HG02852 (cell line): Measurements from ENCODE around the gene ZNF786.
"Not testable (repeated sequence)": the region's sequence is repeated elsewhere in the genome, so short reads cannot be mapped to it uniquely, and the experiment has no call there.

ENCODE experiments used
- ATAC-seq: cut with Tn5 transposase; IDR thresholded peaks from one replicate; pipeline ENCODE4 v1.9.1; 2021; ENCODE audit warnings: mild to moderate bottlenecking, moderate library complexity; ENCODE audit not compliant: unreplicated experiment

ZNF786 gene, protein sequence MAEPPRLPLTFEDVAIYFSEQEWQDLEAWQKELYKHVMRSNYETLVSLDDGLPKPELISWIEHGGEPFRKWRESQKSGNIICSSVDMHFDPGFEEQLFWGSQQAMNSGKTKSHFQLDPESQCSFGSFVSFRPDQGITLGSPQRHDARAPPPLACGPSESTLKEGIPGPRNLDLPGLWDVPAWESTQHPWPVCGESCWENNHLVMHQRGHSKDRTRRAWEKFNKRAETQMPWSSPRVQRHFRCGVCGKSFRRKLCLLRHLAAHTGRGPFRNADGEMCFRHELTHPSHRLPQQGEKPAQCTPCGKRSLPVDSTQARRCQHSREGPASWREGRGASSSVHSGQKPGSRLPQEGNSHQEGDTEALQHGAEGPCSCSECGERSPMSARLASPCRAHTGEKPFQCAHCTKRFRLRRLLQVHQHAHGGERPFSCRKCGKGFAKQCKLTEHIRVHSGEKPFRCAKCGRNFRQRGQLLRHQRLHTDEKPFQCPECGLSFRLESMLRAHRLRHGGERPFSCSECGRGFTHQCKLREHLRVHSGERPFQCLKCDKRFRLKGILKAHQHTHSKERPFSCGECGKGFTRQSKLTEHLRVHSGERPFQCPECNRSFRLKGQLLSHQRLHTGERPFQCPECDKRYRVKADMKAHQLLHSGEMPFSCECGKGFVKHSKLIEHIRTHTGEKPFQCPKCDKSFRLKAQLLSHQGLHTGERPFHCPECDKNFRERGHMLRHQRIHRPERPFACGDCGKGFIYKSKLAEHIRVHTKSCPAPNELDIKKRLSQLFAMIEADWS

DNA sequence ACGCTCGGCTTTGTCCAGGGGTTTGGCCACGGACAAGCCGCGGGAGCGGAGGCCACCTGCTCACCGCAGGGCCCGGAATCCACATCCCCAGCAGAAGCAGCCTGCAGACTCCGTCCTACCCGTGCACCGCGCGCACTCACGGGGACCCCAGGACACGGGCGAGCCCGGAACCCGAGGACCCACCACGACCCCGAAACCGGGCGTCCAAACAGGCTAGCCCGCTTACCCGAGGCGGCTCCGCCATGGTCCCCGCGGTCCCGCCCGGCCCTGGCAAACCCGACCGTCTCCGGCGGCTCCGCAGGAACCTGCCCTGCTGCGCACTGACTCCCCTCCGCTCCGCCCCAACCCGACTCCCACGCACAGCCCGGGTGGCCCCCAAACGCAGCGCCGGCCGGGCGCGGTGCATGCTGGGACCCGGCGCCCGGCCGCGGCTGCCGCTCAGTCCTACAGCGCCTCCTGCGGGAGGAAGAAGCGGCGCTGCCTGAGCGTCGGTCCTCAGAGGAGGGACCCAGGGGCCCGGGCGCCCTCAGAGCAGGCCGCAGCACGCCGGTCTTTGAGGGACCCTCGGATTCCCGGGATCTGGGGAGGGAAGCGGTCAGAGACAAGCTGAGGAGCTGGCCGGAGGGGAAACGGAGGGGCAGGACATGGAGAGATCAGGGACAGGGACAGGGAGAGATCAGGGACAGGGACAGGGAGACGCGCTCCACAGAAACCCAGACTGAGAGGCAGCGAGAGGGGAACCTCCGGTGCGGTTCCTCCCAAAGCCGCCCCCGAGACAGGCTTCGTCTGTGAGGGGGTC lies at the start of gene ZNF786:
TSS of gene ZNF786 (minus strand) at position 322 of the 799 bp plus-strand sequence. CDS start at position 244, 78 bp downstream.
- ATAC-seq = peak; percentile 76

DNA sequence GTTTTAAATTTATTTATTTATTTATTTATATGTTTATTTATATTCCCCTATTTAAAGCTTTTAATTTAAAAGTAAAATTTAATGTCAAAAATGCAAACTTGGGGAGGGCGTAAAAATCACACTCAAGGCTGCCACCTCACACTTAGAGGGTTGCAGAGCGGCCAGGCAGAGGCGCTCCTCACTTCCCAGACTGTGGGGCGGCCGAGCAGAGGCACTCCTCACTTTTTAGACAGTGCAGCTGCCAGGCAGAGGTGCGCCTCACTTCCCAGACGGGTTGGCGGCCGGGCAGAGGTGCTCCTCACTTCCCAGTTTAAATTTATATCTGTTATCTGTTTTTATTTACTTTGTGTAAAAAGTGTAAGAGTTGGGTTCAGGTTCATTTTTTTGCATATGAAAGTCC lies 45.6 kb upstream of the ZNF786 start:
- ATAC-seq = no peak

DNA sequence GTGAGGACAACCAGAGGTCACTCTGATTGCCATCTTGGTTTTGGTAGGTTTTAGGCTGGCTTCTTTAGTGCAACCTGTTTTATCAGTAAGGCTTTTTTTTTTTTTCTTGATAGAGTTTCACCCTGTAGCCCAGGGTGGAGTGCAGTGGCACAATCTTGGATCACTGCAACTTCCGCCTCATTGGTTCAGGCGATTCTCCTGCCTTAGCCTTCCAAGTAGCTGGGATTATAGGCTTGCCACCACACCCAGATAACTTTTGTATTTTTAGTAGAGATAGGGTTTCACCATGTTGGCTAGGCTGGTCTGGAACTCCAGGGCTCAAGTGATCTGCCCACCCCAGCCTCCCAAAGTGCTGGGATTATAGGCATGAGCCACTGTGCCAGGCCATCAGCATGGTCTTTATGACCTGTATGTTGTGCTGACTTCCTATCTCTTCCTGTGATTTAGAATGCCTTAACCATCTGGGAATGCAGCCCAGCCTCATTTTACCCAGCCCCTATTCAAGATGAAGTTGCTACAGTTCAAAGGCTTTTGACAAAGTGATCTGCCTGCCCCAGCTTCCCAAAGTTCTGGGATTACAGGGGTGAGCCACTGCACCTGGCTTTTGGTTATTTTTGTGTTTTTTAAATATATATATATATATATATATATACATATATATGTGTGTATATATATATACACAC lies 42.7 kb upstream of the ZNF786 start:
- ATAC-seq = no peak

DNA sequence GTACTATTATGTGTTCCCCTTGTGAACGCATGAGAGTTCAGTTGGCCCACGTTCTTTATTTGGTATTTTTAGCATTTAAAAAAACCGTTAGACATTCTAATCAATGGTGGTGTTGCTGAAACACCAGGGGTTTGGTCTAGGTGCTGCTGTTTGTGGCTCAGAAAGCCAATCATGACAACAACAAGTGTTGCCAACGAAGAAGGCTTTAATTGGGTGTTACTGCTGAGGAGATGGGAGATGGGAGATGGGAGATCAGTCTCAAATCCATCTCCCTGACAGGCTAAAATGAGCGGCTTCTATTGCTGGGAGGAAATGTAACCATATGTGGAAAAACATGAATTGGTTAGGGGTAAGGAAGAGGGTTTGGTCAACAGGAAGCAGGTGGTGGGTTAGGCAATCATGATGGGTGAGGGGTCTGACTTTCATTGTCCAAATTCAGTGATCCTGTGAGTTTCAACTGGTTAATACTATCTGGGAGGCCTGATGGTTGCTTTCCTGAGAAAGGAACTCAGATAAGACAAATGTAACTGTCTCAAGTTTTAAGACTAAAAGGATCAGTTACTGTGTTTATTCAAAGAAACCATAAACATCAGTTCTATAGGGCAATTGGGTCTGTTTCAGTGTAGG lies 40.2 kb upstream of the ZNF786 start:
- no peak for ATAC-seq

GRCh38 chr7:149126662-149127266 lies 36.2 kb upstream of the ZNF786 start:
- ATAC-seq = peak; percentile 42

DNA sequence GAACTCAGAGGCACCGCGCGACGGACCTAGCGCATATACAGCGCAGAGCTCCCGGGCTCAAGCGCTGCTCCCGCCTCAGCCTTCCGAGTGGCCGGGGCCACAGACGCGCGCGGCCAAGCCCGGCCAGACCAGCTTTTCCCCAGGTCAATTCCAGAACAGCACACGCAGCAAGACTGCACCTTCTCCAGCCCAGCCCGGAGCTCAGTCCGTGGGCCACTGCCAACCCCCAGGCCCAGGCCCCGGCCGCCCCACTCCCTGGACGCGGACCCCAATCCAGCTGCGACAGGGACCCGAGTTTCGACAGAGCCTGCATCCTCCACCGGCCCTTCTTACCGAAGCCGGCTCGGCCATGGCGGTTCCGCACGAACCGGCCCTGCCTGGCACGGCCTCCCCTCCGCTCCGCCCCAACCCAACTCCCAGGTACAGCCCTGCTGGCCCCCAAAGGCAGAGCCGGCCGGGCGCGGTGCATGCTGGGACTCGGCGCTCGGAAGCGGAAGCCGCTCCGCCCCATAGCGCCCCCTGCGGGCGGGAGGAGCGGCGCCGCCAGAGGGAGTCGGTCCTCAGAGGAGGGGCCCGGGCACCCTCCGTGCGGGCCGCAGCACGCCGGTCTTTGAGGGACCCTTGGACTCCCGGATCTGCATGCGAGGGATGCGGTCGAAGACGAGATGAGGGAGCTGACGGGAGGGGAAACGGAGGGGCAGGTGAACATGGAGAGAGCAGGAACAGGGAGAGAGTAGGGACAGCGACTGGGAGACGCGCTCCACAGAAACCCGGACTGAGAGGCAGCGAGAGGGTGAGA lies 35.5 kb upstream of the ZNF786 start, which contains the start of gene ZNF425:
TSS of gene ZNF425 (minus strand) at position 462 of the 799 bp plus-strand sequence. CDS start at position 351, 111 bp downstream.
- ATAC-seq = peak; percentile 76

DNA sequence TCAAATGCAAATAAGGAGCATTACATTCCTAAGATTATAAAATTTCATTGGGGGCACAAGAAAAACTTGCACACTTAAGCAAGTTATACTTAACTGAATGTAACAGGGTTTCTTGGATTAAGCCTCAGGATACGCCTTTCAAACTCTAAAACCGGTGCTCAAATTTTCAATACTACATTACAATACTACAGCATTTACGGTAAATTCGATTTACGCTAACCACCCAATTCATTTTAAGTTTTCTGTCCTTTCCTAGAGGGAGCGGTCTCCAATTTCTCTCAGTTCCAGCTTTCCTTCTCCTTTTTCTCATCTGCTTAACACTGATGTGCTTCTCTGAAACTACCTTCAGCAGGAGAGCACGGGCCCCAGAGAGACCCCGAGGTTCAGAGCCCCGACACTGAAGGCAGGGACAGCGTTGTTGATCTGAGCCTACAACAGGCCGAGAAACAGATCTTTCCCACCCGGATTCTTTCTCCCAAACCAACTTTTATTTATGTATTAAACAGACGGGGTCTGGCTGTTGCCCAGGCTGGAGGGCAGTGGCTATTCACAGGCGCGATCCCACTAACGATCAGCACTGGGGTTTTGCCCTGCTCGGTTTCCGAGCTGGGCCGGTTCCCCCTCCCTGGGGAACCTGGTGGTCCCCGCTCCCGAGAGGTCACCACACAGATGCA lies 34.8 kb upstream of the ZNF786 start:
- ATAC-seq = no peak

- no peak for ATAC-seq
Observed at GRCh38 chr7:149109969-149110368, 19.5 kb upstream of the ZNF786 start.

DNA sequence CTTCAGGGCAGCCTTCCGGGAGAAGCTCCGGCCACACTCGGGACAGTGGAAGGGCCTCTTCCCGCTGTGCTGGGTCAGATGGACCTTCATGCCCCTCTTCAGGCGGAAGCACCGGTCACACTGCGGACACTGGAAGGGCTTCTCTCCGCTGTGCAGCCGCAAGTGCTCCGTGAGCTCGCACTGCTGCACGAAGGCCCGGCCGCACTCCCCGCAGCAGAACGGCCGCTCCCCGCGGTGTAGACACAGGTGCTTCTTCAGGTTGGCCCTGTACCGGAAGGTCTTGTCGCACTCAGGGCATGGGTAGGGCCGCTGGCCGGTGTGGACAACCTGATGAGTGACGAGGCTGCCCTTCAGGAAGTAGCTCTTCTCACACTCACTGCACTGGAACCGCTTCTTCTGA lies 14.2 kb upstream of the ZNF786 start:
- ATAC-seq = no peak

DNA sequence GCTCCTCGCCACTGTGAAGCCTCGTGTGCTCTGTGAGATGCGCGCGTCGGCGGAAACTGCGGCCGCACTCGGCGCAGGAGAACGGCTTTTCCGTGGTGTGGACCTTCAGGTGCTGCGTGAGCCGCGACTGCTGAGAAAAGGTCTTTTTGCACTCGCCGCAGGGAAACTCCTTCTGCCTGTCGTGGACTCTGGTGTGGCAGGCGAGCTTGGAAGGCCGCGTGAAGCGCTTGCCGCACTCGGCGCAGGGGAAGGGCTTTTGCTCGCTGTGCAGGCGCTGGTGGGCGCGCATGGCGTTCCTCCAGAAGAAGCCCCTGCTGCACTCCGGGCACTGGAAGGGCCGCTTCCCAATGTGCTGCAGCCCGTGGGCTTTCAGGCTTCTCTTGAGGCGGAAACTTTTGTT lies 13.7 kb upstream of the ZNF786 start:
- ATAC-seq = no peak

DNA sequence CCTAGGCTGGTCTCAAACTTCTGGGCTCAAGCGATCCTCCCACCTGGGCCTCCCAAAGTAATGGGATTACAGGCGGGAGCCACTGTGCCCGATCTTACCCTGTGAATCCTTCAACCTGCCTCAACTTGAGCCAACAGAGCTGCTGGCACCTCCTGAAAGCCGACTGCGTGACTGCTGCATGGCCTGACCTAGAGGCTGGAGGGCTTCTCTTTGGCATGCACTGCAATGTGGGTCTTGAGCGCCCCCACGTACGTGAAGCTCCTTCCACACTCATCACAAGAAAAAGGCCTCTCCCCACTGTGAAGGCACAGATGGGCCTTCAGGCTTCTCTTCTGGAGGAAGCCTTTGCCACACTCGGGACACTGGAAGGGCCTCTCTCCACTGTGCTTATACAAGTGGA lies 12.9 kb upstream of the ZNF786 start:
- ATAC-seq = no peak

DNA sequence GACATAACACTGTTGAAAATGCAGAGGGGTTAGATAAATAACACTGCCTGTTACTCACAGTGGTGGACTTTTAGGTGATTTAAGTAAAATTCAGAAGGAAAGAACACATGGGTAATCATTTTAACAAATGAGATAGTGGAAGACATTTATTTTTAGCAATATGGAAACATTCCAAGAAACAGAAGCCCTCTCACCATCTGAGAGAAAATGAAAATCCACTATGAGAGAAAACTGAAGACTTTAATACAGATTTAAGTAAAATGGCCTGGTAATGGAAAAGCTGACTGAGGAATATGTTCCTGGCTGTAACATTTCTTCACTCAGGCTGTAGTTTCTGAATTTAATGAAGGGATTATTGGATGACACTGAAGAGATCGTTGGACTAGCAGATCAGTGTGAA lies 12.1 kb upstream of the ZNF786 start:
- no peak for ATAC-seq

- ATAC-seq = no peak
Observed at GRCh38 chr7:149100821-149101220, 10.3 kb upstream of the ZNF786 start.

DNA sequence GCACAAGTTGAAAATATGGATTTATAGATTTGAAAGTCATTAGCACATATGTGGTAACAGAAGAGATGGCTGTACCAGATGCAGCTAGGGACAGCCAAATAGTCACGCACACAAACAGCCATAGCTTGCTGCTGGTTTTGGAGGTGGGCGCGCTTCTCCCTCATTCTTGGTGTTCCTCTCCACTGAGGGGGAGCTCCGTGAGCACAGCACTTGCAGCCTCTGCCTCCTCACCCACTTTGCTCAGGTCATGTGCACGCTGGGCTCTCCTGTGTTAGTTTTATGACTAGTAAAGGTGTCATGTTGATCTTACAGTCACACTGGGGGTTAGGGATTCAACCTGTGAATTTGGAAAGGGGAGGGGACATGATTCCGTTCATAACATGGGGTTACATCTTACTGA lies 8.5 kb upstream of the ZNF786 start:
- no peak for ATAC-seq

DNA sequence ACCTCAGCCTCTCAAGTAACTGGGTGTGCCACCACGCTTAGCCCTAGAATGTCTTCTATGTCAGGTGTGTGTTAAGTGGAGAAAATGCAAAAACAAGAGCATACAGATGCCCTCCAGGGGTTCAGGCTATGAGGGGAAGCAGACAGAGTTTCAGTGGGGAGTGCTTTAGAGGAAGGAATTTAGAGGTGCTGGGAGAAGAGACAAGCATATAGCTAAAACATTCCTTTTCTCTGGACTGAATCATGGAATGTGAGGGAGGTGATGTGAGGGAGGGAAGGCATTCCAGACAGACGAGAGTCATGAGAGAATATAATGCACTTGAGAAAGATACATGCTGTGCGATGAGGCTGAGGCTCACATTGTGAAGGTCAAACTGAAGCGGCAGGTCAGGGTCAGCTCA lies 6.6 kb upstream of the ZNF786 start:
- ATAC-seq = no peak

DNA sequence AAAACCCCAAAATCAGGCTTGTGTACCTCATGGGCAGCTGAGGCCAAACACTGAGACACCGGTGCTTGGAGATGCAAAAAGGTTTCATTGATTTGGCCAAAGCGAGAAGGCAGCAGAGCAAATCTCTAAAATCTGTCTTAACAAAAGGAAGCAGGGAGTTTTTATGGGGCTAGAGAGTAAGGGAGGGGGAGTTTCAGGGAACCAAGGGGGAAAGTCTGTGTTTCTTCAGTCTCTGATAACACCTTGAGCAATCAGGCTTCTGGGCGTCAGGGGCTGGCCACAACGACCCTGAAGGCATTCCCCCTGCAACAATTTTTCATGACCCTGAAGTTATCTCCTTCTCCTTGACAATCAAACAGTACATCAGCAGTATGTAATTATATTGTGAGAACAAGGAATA lies 2.7 kb upstream of the ZNF786 start:
- ATAC-seq = no peak

DNA sequence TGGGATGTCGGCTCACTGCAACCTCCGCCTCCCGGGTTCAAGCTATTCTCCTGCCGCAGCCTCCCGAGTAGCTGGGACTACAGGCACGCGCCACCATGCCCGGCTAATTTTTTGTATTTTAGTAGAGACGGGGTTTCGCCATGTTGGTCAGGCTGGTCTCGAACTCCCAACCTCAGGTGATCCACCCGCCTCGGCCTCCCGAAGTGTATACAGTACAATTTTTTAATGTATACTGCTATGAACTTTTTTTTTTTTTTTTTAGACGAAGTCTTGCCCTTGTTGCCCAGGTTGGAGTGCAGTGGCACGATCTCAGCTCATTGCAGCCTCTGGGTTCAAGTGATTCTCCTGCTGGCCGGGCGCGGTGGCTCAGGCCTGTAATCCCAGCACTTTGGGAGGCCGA lies 1.7 kb upstream of the ZNF786 start:
- ATAC-seq = not testable (repeated sequence)

- ATAC-seq = no peak
Observed at GRCh38 chr7:149087376-149087775, 3.1 kb downstream of the ZNF786 start.
